RCC 7860 (cell line): ENCODE measurements around the gene USP7.
"Not testable (repeated sequence)": the region's sequence is repeated elsewhere in the genome, so short reads cannot be mapped to it uniquely, and the experiment has no call there.

ENCODE experiments used
- DNase-seq: peaks from one replicate; pipeline ENCODE4 v3.0.0-alpha.2; 2015; ENCODE audit warnings: low spot score
- FAIRE-seq: peaks from 2 replicates; lab custom pipeline; 2012; peaks lifted over from hg19 to GRCh38; lab: Jason Lieb, UNC

The USP7 gene

GRCh38 chr16:8975039-8975438 is 11.3 kb upstream of the USP7 start:
- FAIRE-seq: no peak

GRCh38 chr16:8972843-8973586 is 9.3 kb upstream of the USP7 start:
- FAIRE-seq (no peak), DNase-seq (no peak)

More at GRCh38 chr16:8975039-8975438, 11.3 kb upstream of the USP7 start:
- DNase-seq: no peak

- DNase-seq (no peak), FAIRE-seq (no peak)
These were observed 7.7 kb upstream of the USP7 start for GRCh38 chr16:8971416-8971815.

GRCh38 chr16:8969202-8969897 is 5.6 kb upstream of the USP7 start:
- FAIRE-seq, DNase-seq: not testable (repeated sequence)

GRCh38 chr16:8968054-8968453 is 4.3 kb upstream of the USP7 start:
- not testable (repeated sequence) for DNase-seq, FAIRE-seq

- DNase-seq: no peak
- FAIRE-seq: no peak
These were observed 3.6 kb upstream of the USP7 start for GRCh38 chr16:8967132-8967821.

GRCh38 chr16:8966817-8967131 is 3.1 kb upstream of the USP7 start:
- no peak for DNase-seq
- FAIRE-seq: no peak

- FAIRE-seq: no peak
- no peak for DNase-seq
These were observed 756 bp upstream of the USP7 start for GRCh38 chr16:8964462-8964861.

- FAIRE-seq: no peak
- DNase-seq: no peak
These were observed 491 bp downstream of the USP7 start for GRCh38 chr16:8963010-8963820.

GRCh38 chr16:8962393-8963009 is 1.2 kb downstream of the USP7 start:
- no peak for DNase-seq

GRCh38 chr16:8961811-8962390 is 1.8 kb downstream of the USP7 start:
- no peak for FAIRE-seq
- DNase-seq: no peak

More at GRCh38 chr16:8962393-8963009, 1.2 kb downstream of the USP7 start:
- FAIRE-seq: no peak

- DNase-seq: no peak
- FAIRE-seq: no peak
These were observed 3.0 kb downstream of the USP7 start for GRCh38 chr16:8960788-8961109.

- no peak for FAIRE-seq
- no peak for DNase-seq
These were observed 3.6 kb downstream of the USP7 start for GRCh38 chr16:8959921-8960787.

- DNase-seq: peak; percentile 76
- FAIRE-seq: no peak
These were observed 5.2 kb downstream of the USP7 start for GRCh38 chr16:8958344-8959167.

GRCh38 chr16:8957509-8958157 is 6.1 kb downstream of the USP7 start:
- no peak for DNase-seq

GRCh38 chr16:8957063-8957397 is 6.7 kb downstream of the USP7 start:
- FAIRE-seq (no peak), DNase-seq (no peak)

More at GRCh38 chr16:8957509-8958157, 6.1 kb downstream of the USP7 start:
- no peak for FAIRE-seq

GRCh38 chr16:8956265-8957062 is 7.2 kb downstream of the USP7 start:
- DNase-seq: no peak
- no peak for FAIRE-seq
